HG02943 (cell line): ENCODE data around the gene LCN12.

ENCODE experiments used
- ATAC-seq: cut with Tn5 transposase; IDR thresholded peaks from one replicate; pipeline ENCODE4 v1.9.1; 2021; ENCODE audit warnings: mild to moderate bottlenecking, low read depth, moderate library complexity; ENCODE audit not compliant: unreplicated experiment

The LCN12 gene

DNA sequence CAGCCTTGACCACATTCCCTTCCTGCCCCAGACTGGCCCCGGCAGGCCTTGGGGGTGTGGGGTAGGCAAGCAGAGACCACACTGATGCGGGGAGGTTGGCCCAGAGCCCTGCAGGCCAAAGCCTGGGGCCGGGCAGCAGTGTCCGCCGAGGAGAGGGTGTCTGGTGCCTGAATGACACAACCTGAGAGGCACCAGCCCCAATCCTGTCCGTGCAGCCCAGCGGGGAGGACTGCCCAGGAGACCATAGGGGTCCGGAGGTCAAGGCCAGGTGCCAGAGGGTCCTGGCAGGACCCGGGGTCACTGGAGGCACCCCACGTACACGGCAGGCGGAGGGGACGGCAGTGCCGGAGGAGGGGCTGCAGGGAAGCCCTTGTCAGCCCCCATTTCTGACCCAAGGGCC is 19.7 kb downstream of the LCN12 start:
- ATAC-seq: no peak

DNA sequence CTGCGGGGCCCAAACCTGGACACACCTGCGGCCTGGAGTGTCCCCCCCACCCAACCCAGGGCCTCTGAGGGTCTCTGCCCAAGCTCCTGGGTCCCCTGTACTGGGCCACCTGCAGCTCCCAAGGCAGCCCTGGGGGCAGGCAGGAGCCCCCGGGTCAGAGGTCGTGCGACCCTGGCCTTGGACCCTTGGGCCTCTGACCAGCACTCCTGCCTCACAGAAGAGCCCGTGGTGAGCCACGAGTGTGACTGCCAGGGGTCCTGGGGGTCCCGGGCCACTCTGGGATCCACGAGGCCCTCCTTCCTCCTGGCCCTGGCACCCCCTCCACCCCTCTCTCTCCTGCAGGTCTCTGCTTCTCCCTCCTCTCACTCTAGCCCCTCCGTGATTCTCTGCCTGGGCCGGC is 20.3 kb downstream of the LCN12 start:
- ATAC-seq: no peak

DNA sequence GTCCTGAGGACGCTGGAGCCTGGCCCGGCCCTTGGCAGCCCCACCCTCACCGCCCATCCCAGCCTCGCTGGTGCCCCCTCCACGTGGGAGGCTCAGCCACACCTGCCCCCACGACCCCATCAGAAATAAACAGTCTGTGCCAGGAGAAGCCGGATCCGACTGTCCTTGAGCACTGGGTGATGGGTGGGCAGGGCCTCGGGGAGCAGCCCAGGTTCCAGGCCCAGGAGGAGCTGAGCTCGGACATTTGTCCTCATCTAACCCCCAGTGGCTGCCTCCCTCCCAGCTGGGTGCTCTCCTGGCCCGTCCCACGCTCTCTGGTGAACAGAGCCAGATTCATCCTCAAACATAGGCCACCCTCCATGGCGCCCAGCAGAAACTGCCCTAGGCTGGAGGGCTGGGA is 20.7 kb downstream of the LCN12 start:
- no peak for ATAC-seq

DNA sequence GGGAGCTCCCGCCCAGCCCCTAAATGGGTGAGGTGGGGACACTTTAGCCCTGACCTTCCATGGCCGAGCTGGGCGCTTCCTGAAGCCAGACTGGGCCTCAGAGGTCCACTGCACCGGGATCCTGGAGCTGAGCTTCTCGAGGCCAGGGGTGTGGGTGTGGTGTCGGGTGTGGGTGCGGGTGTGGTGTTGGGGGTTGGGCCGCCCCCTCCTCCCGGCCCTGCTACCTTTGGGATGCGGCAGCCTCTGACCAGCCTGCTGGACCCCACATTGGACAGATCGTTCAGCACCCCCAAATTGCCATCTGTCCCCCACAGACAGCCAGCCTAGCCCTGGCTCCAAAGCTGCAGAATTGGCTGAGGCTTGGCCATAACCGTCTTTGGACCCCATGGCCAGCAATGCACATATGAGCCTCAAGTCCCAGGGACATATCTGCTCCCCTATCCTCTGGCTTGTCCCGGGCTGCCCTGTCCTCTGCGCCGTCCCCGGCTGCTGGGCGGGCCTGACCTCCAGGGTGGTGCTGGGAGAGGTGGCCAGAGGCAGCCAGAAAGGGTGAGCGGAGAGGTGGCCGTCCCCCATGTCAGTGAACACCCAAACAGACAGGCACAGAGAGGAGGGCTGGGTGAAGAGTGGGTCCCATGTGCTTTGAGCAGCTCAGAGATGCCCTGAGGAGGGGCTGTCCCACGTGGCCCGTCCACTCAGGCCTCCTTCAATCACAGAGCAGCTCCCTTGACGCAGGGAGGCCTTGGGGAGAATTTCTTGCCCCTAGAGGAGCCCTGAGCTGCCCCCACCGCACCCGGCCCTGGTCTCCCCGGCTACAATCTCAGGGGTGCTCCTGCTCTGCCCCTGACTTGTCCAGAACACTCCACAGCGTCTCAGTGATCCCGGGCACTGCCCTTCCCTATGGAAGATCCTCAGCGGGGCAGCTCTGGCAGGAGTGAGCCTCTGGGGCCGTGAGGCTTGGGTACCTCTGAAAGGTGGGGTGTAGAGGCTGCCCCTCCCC is 21.8 kb downstream of the LCN12 start:
- ATAC-seq: no peak

DNA sequence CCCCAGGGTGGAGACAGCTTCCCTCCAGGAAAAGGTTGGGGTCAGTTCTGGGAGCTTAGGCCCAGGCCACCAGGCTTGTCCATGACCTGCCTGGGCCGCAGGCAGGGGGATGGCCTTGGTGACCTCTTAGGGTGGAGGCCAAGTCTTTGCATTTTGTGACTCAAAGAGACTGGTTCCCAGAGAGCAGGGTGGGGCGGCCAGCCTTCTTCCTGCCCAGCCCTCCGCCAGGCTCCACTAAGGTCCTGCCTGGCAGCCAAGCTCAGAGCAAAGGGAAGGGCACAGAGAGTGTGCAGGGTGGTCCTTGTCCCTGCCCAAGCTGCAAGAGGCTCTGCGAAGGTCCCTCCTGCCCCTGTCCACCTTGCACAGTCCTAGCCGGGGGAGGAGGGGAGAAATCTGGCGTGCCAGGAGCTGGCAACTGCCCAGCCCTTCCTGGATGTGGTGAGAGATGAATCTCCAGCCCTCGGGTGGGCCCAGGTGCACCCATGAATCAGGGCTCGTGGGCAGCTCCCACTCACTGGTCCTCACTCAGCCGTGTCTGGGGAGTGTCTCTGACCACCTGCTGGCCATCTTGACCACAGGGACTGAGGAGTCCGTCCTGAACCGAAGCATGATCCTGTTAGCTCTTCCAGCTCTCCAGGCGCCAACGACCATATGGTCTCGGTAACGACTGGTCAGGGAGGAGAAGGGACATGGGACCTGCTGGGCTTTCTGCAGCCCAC is 22.9 kb downstream of the LCN12 start:
- no peak for ATAC-seq

DNA sequence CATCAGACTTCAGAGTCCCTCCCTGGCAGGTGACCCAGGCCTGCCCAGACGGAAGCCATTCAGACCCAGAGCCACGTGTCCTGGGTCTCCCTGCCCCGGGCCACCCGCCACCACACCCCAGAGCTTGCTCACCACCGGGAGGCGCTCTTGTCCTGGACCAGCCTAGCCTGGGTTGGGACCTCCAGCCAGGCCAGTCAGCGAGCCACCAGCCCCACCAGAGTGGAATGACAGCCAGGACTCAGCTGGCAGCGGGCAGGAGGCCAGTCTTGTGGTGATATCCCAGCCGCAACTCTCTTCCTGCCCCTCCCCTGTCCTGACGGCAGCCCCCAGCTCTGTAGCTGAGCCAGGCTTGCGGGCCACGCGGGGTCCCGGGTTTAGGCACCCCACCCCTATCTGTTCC is 23.6 kb downstream of the LCN12 start:
- no peak for ATAC-seq

DNA sequence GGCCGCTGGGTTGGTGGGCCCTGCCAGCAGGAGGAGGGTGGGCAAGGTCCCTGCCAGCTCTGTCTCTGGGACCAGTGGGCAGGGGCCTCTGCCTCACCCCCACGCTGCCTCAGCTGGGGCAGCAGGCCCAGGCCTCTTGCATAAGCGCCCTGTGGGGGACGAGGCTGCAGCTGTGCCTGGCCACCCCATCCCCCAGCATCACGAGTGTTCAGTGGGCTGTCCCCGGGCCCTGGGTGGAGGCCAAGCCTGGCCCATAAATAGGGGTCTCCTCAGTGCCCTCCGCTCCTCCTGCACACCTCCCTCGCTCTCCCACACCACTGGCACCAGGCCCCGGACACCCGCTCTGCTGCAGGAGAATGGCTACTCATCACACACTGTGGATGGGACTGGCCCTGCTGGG is 25.1 kb downstream of the LCN12 start, which contains the start of gene PTGDS:
TSS of gene PTGDS (plus strand) at position 282 of the 400 bp plus-strand sequence. CDS start at position 357, 75 bp downstream.
- no peak for ATAC-seq

DNA sequence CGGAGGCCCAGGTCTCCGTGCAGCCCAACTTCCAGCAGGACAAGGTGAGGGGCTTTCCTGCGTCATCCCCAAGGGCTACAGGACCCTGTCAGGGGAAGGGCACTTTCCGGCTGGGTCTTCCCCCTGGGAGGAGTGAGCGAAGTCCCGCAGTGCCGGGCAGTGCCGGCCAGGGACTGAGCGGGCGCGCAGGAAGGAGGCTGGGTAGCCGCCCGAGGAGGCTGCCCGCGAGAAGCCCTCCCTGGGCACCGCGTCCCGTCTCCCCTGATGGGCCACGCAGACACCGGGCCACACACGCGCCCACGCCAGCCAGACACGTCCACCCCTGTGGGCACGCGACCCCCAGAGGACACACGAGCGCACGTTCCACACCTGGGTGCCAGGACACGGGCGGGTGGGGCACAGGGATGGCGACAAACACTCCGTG is 25.6 kb downstream of the LCN12 start:
- no peak for ATAC-seq

DNA sequence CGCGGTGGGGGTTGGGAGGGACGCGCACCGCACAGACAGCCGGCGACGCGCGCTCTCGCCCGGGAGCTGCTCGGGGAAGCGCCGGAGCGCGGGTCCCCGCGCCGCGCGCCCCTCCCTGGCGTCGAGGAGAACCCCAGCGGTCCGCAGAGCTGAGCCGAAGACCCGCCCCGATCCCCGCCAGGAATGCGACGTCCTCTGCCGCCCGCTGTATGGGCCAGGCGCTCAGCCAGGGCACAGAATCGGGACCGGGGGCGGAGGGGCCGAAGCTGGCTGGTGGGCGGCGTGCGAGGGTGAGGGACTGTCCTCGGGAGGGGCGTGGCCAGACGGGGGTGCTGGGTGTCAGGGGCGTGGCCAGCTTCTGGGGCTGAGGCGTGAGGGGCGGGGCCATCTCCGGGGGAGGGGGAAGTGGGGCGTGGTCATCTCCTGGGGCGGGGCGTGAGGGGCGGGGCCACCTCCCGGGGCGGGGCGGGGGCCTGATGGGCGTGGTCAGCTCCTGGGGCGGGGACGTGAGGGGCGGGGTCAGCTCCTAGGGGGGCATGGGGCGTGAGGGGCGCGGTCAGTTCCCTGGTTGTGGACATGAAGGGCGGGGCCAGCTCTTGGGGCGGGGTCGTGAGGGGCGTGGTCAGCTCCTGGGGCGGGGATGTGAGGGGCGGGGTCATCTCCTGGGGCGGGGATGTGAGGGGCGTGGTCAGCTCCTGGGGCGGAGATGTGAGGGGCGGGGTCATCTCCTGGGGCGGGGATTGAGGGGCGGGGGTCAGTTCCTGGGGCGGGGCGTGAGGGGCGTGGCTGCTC is 26.2 kb downstream of the LCN12 start:
- no peak for ATAC-seq

DNA sequence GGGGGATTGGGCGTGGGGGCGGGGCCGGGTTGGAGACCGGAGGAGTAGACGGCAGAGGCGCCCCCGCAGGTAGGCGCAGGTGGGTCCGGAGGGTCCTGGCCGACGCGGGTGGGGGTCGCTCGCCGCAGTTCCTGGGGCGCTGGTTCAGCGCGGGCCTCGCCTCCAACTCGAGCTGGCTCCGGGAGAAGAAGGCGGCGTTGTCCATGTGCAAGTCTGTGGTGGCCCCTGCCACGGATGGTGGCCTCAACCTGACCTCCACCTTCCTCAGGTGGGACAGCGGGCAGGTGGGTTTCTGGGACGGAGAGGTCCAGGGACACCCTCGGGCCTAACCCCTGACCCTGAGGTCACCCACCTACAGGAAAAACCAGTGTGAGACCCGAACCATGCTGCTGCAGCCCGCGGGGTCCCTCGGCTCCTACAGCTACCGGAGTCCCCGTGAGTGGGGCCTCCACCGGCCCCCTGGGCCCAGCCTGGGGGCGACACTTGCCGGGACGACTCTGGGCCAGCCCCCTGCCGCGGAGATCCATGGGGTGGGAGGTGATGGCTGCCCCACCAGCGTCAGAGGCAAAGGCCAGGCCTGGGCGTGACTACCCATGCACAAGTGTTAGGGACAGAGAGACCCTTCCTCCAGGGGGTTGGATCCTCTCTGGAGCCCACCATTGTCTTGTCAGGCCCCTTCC is 26.9 kb downstream of the LCN12 start:
- ATAC-seq: no peak

DNA sequence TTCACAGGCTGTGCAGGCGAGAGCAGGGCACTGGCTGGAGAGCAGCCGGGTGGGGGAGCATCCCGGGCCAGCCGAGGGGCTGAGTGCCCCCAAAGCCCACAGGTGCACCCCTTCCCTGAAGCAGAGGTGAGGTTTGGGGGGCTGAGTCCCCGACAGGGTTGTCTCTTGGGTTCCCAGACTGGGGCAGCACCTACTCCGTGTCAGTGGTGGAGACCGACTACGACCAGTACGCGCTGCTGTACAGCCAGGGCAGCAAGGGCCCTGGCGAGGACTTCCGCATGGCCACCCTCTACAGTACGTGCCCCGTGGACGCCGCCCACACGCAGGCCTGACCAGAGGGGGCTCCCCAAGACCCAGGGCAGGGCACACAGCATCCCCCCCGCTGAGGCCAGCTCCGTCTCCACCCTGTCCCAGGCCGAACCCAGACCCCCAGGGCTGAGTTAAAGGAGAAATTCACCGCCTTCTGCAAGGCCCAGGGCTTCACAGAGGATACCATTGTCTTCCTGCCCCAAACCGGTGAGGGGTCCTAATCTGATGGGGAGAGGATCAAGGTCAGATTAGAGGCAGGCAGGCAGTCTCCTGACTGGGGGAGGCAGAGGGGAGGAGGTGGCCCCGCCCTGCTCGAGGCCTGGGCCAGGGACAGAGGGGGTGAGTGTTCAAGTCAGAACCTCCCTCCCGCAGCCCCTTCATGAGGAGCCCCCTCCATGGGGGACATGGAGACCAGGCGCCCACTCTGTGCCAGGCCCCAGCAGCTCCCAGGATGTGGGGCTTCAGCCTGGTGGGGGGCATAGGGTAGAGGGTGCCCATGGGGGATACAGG is 27.9 kb downstream of the LCN12 start:
- no peak for ATAC-seq

DNA sequence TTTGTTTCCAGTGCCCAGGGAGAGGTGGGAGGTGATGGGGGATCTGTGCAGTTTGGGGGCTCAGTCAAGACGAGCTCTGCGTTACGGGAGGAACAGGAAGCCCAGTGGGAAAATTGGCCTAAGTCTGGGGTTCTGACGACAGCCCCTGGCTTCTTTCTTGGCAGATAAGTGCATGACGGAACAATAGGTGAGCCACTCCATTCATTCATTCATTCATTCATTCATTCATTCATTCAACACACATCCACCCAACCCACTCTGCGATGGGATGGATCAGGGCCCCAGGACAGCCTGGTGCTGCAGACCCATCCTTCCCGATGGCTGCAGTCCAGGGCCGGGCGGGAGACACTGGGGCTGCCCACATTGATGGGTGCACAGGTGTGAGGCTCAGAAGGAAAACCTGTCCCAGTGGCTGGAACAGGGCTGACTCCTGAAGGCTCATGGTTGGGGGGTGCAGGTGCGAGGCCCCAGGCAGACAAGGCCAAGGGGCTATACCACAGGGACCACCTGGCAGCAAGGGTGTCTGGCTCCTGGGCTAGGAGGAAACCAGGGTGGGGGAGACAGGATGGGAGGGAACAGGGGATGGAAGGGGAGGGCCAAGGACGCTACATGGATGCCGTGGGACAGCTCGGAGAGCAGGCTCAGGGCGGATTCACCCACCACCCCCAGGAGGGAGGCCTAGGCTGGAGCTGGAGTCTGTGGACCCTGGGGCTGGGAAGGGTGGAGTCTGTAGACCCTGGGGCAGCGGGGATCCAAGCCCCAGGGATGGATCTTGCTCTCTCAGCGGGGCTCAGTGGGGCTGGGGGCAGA is 28.8 kb downstream of the LCN12 start:
- ATAC-seq: no peak

DNA sequence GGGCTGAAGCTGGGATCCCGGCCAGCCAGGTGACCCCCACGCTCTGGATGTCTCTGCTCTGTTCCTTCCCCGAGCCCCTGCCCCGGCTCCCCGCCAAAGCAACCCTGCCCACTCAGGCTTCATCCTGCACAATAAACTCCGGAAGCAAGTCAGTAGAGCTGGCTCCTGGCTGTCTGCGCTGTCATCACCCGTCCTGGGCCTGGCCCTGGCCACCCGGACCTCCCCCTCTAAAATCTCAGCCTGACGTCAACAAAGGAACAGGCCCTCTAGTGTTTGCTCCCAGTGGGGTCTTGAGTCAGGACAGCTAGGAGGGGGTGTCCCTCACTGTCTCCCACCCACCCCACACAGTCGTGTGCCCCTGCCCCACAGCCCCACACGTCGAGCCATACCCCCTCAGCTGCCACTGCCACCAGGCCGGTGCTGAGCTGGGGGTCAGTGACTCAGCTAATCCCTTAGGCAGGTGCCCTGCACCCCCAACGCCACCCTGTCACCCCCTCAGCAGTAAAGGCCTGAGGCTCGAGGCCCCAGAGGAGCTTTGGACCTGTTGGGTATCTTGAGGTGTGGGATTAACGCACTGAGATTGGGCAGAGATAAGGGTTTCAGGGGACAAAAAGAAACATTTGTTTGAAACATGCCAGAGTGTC is 29.6 kb downstream of the LCN12 start:
- ATAC-seq: no peak

DNA sequence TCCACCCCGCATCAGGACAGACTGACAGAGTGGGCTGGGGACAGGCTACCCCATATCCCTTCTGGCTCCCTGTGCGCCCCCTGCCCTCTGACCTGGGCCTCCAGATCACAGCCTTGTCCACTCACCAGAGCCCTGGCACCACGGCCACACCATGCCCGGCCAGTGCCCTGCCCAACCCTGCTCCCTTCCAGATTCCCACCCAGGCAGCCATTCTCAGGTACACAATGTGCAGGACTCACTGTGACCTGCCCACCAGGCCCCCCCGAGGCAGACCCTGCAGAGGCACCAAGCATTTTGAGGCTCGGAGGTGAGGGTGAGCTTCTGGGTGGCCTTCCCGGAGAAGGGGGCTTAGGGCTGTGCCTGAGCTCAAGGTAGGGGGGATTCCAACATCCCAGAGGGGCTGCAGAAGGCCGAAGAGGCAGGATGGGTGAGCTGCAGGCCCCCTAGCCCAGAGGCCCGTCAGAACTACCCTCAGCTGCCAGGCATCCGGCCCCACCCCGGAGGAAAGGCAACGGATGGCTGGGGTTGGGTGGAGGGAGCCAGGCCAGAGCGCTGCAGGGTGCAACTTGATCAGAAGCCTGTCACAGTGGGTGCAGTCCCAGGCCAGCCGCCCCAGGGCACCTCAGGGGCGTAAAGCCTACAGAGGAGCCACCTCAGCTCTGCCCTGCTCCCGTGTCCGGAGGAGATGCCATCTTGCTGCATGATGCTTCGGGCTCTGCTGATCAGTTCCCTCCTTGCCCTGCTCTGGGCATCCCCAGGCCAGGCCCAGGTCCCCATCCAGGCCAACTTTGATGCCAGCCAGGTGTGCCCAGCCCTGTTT is 30.4 kb downstream of the LCN12 start, which contains the start of gene LCNL1:
TSS of gene LCNL1 (plus strand) at position 762 of the 820 bp plus-strand sequence. CDS start 594 bp downstream, outside the sequence.
- ATAC-seq: no peak

DNA sequence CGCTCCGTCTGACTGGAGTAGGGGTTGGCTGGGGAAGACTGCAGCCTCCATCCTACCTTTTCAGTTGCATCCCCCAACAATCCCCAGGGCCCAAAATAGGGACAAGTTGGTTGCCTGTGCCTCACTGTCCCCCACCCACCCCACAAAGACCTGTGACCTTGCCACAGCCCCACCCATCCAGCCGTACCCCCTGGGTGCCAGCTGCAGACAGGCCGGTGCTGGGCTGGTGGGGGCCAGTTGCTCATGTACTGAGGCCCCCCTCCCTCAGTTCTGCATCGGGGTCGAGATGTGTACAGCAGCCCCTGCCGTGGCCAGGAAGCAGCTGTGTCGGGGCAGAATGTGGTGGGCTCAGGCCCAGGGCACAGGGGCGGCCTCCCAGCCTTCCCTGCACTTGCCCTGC is 31.1 kb downstream of the LCN12 start:
- ATAC-seq: no peak

DNA sequence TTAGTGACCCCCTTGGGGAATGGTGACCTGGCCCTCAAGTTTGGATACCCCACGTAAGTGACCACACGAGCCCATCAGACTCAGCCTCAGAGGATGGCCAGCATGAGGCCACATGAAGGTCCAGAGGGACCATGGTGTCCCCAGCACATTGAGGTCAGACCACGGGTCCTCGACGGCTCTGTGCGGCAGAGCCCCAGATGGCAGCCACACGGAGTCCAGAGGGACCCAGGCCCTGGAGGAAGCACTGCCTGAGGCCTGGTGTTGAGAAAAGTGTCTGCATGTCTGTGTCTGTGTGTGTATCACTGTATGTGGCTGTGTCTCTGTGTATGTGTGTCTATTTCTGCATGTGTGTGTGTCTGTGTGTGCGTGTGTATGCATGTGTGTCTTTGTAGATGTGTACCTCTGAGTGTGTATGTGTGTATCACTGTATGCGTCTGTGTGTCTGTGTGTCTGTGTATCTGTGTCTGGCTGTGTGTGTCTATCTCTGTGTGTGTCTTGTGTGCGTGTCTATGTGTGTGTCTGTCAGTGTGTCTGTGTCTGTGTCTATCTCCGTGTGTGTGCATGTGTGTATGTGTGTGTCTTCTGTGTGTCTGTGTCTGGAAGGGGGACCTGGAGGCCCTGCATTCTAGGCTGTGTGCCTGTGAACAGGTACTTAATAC is 31.7 kb downstream of the LCN12 start:
- ATAC-seq: no peak
